ENCODE measurements around the gene NAV3.

DNA sequence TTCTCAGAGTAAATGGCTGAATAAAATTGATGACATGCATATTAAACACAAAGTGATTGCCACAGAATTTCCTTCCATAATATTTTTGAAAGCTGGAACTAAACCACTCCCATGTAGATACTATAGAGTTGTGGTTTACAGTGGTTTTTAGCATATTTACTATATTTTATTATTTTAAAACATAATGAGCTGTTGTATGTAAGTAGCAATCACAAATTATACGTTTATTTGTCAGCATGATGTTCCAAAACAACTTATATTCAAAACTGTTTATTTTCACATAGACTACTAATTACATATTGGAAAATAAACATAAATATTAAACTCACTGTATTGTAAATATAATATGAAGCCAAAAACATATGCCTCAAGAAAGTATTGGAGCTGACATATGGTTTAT, 77.2 kb downstream of the NAV3 start:
- no peak for TF ChIP-seq POLR2AphosphoS5 (IDR thresholded peaks at IDR 0.05; ENCODE audit: low read depth)
- TF ChIP-seq, protein P1, sequence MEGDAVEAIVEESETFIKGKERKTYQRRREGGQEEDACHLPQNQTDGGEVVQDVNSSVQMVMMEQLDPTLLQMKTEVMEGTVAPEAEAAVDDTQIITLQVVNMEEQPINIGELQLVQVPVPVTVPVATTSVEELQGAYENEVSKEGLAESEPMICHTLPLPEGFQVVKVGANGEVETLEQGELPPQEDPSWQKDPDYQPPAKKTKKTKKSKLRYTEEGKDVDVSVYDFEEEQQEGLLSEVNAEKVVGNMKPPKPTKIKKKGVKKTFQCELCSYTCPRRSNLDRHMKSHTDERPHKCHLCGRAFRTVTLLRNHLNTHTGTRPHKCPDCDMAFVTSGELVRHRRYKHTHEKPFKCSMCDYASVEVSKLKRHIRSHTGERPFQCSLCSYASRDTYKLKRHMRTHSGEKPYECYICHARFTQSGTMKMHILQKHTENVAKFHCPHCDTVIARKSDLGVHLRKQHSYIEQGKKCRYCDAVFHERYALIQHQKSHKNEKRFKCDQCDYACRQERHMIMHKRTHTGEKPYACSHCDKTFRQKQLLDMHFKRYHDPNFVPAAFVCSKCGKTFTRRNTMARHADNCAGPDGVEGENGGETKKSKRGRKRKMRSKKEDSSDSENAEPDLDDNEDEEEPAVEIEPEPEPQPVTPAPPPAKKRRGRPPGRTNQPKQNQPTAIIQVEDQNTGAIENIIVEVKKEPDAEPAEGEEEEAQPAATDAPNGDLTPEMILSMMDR (IDR thresholded peaks at IDR 0.05; ENCODE audit: insufficient read depth, low read length): no peak
- TF ChIP-seq, protein P2, sequence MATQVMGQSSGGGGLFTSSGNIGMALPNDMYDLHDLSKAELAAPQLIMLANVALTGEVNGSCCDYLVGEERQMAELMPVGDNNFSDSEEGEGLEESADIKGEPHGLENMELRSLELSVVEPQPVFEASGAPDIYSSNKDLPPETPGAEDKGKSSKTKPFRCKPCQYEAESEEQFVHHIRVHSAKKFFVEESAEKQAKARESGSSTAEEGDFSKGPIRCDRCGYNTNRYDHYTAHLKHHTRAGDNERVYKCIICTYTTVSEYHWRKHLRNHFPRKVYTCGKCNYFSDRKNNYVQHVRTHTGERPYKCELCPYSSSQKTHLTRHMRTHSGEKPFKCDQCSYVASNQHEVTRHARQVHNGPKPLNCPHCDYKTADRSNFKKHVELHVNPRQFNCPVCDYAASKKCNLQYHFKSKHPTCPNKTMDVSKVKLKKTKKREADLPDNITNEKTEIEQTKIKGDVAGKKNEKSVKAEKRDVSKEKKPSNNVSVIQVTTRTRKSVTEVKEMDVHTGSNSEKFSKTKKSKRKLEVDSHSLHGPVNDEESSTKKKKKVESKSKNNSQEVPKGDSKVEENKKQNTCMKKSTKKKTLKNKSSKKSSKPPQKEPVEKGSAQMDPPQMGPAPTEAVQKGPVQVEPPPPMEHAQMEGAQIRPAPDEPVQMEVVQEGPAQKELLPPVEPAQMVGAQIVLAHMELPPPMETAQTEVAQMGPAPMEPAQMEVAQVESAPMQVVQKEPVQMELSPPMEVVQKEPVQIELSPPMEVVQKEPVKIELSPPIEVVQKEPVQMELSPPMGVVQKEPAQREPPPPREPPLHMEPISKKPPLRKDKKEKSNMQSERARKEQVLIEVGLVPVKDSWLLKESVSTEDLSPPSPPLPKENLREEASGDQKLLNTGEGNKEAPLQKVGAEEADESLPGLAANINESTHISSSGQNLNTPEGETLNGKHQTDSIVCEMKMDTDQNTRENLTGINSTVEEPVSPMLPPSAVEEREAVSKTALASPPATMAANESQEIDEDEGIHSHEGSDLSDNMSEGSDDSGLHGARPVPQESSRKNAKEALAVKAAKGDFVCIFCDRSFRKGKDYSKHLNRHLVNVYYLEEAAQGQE (IDR thresholded peaks at IDR 0.05; ENCODE audit: insufficient replicate concordance, low read depth): no peak

Data from HL-60 (cell line).